Tongue (tissue), 2 donors: ENCODE data around the gene DIP2C. TPM values are rescaled to one million over a fixed set of nuclear protein-coding genes. Genes with fewer than 3 reads are reported as not detected.

Experiments used
- DNase-seq: peaks from one replicate; pipeline ENCODE4 v3.0.0-alpha.2; 2015
- total RNA-seq: library from RNA; depleted of rRNA; stranded (reverse); fragments of >200 nt; gene quantifications from one replicate; pipeline ENCODE4 v1.2.3, GENCODE V29; 2014

The DIP2C gene
- total RNA-seq, 1 donor from 2014 or later: 39.0 TPM

- DNase-seq: no peak
These were observed 399.3 kb downstream of the DIP2C start for GRCh38 chr10:290026-290725.

- DNase-seq: no peak
These were observed 399.9 kb downstream of the DIP2C start for GRCh38 chr10:289581-289980.

- DNase-seq: no peak
These were observed 400.9 kb downstream of the DIP2C start for GRCh38 chr10:288316-289200.

DNA sequence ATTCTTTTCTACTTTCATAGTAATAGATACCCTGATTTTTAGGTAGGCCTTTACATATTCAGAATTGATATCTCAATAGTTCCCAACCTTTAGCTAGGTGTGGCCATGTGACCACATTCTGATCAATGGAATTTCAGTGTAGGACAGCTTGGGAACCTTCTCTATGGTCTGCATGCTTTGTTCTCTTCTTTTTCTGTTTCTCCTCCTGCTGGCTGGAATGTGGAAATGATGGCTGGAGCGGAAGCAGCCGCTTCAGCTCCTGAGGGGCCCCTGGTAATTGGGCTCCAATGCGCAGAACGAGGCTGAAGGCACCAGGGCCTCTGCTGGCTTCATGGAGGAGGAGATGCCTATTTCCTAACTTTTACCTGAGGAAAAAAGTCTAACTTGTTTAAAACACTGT is 401.7 kb downstream of the DIP2C start:
- no peak for DNase-seq

- no peak for DNase-seq
These were observed 402.3 kb downstream of the DIP2C start for GRCh38 chr10:287026-287709.

DNA sequence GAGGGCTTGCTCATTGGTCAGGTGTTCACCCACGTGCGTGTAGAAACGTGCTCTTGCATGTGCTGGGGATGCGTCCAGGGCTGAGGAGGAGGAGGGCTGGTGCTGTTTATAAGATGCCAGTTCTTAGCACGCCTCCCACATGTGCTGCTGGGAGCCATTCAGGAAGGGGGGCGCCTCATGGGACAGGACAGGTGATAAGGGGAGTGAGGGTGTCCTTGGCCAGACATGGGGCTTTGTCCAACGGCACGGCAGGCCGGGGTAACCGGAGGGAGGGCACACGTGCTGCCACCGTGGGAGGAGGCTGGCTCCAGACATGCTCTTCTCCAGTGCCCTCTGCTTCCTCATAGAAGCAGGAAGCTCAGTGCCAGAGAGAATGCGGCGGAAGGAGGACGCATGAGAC is 404.3 kb downstream of the DIP2C start:
- DNase-seq: no peak

DNA sequence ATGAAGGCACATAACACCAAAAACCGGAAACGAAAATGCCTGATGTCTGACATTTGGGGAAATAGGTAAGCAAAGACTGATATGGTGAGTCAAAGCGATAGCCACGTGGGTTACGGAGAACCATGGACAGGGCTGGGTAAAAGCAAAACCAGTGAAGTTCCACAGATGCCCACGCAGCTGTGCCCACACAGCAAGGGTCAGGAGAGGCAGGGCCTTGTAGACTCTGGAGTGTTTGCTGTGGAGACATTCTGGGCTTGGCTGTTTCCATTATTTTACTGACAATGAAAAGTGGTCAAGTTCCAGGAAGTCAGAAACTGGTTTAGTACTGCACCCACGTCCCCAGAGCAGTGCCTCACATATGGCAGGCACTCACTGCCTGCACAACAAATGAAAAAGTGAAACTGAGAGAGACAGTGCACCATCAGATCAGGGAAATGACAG is 405.5 kb downstream of the DIP2C start:
- no peak for DNase-seq

DNA sequence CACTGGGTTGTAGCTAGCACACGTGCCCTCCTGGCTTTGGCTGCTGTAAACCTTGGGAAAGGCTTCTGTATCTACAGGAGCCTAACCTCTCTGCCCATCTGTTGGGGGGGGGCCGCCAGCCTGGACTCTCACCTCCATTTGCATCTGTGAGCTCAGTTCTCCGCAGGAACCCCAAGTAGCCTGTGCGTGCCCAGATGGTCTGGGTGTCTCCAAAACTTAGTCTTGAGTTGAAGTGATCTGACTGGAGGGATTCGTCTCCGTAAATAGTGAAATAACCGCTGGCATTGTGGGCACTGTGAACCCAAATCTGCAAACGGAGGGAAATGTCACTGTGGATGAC is 406.4 kb downstream of the DIP2C start:
- DNase-seq: no peak

DNA sequence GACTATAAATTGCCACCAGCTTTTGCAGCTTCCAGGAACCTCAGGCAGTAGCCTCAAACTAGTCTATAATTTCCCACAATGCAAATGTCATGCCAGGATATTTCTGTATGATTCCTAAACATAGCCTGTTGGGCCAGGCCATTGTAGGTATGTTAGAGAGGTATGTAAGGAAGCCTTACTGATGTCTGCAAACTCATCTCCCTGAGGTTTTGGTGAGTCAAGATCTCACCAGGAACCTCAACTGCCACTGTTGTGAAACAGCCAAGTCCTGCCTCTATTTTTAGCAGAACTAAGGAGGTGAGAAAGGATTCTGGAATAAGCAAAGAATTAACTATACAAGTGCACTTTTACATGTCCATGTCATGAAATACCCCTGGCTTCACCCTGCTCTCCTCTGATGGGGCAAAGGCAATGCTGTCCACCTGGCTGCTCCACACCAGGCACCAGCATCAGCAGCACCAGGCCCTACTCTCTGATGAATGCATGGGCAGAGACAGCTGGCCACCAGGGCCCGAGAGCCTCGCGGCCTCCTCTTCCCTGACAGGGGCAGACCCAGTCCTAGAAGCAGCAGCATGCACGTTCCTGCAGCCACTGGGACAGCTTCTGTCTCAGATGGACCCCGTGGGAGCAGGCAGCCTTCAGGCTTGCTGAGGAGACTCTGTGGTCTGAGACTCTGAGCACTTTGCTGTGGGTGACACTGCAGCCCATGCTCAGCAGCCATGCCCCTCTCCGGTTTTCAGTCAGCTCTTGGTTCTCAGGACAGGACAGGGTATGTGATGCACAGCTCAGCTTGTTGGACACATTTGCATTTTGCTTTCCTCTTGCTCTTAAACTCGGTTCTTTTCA is 407.0 kb downstream of the DIP2C start:
- DNase-seq: no peak

- DNase-seq: no peak
These were observed 409.8 kb downstream of the DIP2C start for GRCh38 chr10:279655-280054.

DNA sequence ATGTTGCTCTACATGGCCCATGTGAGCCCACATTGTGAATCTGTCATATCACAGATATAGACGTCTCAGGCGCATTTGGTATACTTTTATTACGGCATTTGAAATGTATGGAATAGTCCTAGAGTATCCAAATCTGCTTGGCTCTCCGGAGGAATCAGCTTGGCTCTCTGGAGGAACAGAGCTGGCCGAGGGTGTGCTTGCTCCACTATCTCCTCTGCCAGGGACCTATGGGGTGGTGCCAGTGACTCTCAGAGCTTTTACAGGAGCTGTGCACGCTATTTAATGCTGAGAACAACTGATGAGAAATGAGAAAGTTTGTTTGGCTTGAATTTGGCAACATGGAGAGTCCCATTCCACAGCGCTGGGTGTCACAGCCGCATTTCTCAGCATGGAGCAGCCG is 410.2 kb downstream of the DIP2C start:
- DNase-seq: no peak

DNA sequence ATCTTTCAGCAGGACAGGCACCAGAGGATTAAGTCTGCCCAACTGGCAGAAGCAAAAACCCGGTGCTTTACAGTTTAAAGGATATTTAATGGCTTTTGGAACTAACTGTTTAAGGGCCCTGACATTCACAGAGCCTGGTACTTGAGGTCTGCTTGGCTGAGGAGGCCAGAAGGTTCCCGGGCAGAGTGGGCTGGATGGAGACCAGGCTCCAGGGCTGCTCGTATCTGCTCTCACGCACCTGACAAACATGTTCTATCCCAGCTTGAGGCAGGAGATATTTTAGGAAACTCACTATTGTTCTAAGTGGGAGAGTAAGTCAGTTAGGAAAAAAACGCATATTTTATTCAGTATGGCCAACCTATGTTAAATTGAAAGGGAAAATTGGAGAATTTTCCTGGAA is 410.8 kb downstream of the DIP2C start:
- DNase-seq: no peak

GRCh38 chr10:277963-278362 is 411.5 kb downstream of the DIP2C start:
- no peak for DNase-seq

GRCh38 chr10:275680-276079 is 413.8 kb downstream of the DIP2C start:
- DNase-seq: no peak

DNA sequence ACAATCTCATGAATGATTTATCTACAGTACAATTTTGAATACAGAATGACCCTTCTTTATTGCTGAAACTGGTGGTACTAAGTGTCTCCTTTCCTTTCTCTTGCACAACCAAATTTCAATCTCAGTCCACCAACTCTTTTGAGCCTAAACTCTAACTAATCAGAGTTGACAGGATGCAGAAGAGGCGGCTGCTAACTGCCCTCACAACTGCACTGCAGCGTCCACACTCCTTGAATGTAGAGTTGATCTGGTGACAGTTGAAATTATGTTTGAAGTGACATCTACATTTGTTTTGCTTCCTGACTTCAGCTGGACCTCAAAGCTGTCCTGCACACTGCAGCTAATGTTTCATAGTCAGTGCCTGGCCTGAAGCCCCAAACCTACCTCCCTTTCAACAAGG is 414.6 kb downstream of the DIP2C start:
- no peak for DNase-seq

GRCh38 chr10:273088-273487 is 416.4 kb downstream of the DIP2C start:
- no peak for DNase-seq

- no peak for DNase-seq
These were observed 417.7 kb downstream of the DIP2C start for GRCh38 chr10:271722-272121.

DNA sequence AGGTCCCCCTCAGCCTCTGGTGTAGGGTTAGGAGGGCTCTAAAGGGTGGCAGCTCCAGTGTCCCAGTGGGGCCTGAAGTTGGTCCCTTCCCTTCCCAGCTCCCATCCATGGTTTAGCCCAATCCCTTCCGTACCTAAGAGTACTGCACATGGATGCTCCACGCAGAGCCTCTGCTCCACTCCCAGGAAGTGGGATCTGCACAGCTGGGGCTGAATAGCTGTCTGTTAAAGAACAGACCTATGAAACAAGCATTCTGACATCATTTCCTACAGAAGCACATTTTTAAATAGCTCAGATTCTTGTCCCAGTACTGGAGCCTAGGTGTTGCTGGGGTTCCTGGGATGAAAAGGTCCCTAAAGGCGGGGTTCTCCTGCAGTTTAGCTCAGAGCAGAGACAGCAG is 418.3 kb downstream of the DIP2C start:
- DNase-seq: no peak

- DNase-seq: no peak
These were observed 419.9 kb downstream of the DIP2C start for GRCh38 chr10:269440-270074.

- no peak for DNase-seq
These were observed 421.8 kb downstream of the DIP2C start for GRCh38 chr10:267705-268104.

GRCh38 chr10:266974-267425 is 422.5 kb downstream of the DIP2C start:
- DNase-seq: no peak
